Measurements from ENCODE around the gene CRYBG2. TPM values are rescaled to one million over a fixed set of nuclear protein-coding genes. Genes with fewer than 3 reads are reported as not detected.

The CRYBG2 gene
- polyA plus RNA-seq, 12 donors = 0.28 to 10.2 (median 2.3) TPM; not detected in 8

DNA sequence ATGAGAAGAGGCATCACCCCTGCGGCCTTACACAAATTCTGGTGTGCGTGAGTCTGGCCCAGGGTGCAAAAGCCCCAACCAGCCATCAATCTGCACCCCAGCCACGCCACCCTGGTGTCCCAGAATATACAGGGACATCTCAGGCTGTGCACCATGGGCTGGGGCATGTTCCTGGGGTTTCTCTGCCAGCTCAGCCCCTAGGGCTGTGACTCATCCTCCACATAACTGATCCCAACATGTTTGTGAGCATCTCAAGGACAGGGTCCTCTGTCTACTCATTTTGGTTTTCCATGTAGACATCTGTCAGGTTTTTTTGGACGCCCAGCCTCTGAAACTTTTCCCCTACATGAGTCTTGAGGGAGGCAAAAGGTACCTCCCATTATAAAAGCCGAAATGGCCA lies 18.1 kb upstream of the CRYBG2 start:
- DNase-seq = no peak

GRCh38 chr1:26370591-26371382 lies 16.9 kb upstream of the CRYBG2 start:
- DNase-seq = no peak

DNA sequence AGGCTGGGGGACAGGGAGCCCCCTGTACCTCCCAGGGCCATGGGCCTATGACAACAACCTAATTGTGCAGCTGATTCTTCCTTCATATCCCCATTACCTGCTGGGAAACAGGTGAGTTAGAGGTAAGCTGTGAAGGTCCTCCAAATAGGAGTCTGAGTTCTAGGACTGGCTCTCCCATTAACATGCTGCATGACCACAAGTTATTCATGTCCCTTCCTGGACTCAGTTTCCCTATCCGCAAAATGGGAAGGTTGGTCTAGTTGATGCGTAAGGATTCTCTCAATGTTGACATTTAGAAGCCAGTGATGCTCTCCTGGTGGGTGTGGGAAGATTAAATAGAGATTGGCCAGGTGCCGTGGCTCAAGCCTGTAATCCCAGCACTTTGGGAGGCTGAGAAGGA lies 14.6 kb upstream of the CRYBG2 start:
- DNase-seq = no peak

GRCh38 chr1:26368006-26368405 lies 14.1 kb upstream of the CRYBG2 start:
- DNase-seq = no peak

GRCh38 chr1:26367441-26367840 lies 13.5 kb upstream of the CRYBG2 start:
- no peak for DNase-seq

DNA sequence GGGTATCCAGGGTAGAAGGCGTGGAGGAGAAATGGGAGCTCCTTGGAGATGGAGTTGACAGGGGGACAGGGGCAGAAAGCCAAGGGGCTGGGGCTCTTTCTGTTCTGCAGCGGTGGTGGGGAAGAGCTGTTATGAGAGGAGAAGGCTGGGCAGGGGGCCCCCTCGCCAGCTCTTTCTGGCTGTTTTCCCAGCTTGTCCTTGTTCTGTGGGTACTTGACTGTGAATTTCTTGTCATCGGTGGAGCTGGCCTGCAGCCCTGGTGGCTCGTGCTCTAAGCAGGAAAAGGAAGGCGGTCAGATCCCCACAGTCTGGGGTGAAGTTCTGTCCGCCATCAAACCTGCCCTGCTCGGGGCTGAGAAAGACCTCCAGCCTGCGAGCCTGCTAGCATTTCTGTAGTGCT lies 11.0 kb upstream of the CRYBG2 start:
- no peak for DNase-seq

DNA sequence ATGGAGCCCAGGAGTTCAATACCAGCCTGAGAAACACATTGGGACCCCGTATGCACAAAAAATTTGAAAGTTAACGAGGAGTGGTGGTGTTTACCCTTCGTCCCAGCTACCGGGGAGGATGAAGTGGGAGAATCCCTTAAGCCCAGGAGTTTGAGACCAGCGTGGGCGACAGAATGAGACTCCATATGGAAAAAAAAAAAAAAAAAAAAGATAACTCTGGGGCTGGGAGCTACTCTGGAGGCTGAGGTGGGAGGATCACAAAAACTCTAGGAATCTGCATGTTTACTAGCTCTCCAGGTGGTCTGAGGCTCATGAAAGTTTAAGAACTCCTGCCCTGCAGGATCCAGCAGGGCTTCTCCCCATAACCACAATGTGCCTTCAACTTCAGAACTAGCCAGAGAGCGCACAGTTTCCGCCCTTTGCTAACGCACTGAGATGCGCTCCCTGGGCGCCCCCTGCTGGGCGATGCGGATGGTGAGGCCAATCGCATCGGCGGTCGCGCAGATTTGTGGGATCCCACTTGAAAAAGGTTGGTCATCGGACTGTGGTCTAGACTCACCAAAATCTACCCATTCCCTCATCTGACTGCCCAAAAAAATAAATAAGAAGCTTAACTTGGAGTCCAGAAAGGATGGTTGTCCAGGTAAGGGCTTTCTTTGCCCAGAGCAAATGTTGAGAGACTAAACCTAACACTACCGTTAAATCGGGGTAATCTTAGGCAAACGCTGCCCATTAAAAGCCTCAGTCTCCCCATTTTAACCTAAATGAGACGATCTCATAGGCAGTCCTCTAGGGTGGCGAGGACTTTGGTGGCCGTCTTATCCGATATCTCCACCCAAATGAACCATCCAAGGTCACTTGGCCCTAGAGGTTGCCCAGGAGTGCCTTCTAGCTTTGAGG lies 9.9 kb upstream of the CRYBG2 start:
- peak; percentile 57 for DNase-seq

DNA sequence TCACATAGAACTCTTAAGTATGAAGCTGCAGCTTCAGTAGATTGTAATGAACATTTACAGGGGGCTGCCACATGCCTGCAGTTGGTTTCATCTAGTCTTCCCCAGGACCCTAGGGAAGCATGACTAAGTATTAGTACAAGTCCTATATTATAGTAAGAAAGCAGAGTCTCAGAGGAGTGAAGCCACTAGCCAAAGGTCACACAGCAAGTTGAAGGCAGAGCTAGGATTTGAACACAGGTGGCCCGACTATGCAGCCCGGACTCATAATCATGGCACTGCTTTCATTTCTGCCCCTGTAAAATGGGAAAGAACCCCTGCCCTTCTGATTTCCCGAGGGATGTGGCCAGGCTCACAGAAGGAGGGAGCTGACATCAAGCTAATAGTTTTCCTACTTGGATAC lies 8.4 kb upstream of the CRYBG2 start:
- no peak for DNase-seq

- DNase-seq = no peak
Observed at GRCh38 chr1:26361605-26362122, 7.7 kb upstream of the CRYBG2 start.

DNA sequence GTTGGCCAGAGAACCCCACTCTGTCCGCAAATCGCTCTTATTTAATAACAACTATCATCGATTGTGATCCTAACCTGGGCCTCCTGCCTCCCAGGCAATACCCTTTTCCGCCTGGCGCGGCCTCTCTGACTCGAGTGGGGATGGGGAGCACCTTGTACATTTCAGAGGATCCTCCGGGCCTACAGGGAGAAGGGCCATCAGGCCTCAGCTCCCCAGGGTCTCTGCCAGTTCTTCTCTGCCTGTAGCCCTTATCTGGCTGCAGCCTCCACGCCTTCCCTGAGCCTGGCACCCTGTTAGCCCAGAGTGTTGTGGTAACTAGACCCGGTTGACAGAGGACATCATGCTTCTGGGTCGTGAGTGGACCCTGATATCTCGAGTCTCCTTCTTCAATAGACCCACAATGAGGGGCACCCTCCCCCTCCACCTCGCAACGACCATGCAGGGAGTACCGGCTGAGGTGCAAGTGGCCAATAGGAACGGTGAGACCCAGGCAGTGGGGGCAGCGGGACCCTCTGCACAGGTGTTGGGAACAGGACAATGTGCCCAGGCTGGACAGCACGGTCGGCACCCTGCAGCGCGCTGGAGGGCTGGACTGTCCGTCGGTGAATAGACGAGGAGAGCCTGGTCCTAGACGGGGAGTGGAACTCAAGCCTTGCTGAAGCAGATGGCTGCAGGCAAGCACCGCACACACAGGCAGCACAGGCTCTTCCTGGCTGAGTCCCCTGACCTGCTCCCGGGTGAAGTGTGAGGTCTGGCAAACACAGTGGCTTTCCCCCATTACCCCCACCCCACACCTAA lies 7.1 kb upstream of the CRYBG2 start:
- no peak for DNase-seq

DNA sequence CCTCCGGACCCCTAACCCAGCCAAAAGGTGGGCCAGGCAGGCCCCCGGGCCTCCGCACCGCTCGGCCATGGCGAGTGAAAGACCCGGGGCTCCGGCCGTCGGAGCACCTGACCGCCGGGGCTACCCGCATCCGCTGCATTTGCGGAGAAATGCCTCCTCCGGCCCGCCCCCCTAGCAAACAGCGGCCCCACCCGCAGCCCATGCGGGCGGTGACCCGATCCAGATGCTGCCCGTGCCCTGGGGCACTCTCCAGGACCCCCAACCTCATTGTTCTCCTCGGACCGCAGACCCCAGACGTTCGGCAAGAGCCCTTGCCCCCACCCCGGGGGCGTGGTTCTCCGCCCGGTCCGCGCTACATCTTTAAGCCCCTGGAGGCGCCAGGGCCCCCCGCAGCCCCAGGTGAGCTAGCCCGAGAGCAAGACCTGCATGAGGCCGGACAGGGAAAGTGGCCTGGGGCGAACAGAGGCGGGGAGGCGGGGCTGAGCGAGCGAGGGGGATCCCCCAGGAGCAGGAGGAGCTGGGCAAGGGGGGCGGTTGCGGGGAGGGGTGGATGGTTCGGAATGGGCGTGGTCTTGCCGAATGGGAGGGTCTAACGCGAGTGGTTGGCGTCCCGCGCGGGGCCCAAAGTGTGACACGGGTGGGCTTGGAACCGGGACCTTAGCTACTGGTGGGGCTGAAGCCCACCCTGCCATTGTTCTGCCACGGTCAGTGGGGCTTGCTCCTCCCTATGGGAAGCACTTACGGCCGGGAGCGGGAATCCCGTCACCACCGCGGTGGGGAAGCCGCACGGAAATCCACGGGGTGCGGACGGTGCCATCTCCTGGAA lies 6.3 kb upstream of the CRYBG2 start:
- no peak for DNase-seq

- DNase-seq = no peak
Observed at GRCh38 chr1:26358411-26359384, 4.8 kb upstream of the CRYBG2 start.

- DNase-seq = no peak
Observed at GRCh38 chr1:26357121-26357602, 3.2 kb upstream of the CRYBG2 start.

DNA sequence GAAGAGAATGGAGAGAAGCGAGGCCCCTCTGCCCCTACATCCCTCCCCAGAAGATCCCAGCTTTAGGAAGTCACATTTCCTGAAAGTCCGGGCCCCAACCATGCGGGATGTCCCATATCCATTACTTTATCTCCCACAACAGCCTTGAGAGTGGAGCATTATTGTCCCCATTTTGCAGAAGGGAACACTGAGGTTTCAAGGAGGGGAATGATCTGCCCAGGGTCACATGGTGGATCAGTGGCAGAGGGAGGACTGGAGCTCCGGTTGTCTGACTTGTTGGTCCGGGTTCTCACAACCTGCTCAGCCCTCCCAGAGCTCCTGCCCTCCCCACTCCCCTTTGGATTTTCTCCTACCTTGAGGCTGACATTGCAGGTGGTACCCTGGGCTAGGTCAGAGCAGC lies 2.2 kb upstream of the CRYBG2 start:
- DNase-seq = no peak

DNA sequence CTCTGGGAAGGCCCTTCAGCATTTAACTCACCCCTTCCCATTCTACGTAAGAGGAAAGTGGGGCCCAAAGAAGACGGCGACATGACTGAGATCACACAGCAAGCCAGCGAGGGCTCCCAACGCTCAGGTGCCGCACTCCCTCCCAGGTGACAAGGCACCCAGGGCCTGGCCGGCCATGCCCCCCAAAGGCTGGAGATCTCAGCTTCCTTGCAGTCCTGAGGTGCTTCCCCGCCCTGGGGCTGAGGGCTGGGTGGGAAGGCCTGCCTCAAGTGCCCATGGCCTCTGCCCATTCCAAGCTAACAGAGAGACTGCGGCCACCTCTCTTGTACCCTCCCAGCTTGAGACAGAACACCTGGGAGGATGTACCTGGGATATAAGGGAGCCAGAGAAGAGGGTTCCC lies 1.0 kb upstream of the CRYBG2 start:
- DNase-seq = no peak

- no peak for DNase-seq
Observed at GRCh38 chr1:26353210-26353859, 595 bp downstream of the CRYBG2 start.

GRCh38 chr1:26352338-26352679 lies 1.6 kb downstream of the CRYBG2 start:
- no peak for DNase-seq

- DNase-seq = no peak
Observed at GRCh38 chr1:26351590-26352337, 2.2 kb downstream of the CRYBG2 start.
